ENCODE measurements around the gene GALNT15. TPM values are rescaled to one million over a fixed set of nuclear protein-coding genes. Genes with fewer than 3 reads are reported as not detected.

GALNT15 gene
- total RNA-seq, result not detected in 2 replicates

- Mint-ChIP-seq H3K27ac (no peak within 1 kb of the TSS), H3K27me3 (ENCODE audit: insufficient read depth) (peaks cover 5% of the 10 kb centered on the region), H3K4me3 (no peak within 1 kb of the TSS), H3K36me3 (ENCODE audit: low read depth) (no peaks in the 10 kb centered on the region), H3K9me3 (no peaks in the 10 kb centered on the region), H3K4me1 (ENCODE audit: low read depth) (no peaks in the 10 kb centered on the region)
- intact Hi-C loops (cut with micrococcal nuclease), result no loop called here
- no peak for DNase-seq (ENCODE audit: low spot score)
These were observed at the start of gene GALNT15 for GRCh38 chr3:16174389-16174788. TSS of gene GALNT15 (plus strand) at chr3:16174680. CDS start at chr3:16175152, 472 bp downstream.

GRCh38 chr3:16126634-16127033 lies 47.8 kb upstream of the GALNT15 start:
- no peak for DNase-seq (ENCODE audit: low spot score)
- Mint-ChIP-seq H3K4me1 (ENCODE audit: low read depth) (no peaks in the 10 kb centered on the region), H3K9me3 (no peaks in the 10 kb centered on the region), H3K36me3 (ENCODE audit: low read depth) (no peaks in the 10 kb centered on the region), H3K27ac (no peak overlapping the region), H3K27me3 (ENCODE audit: insufficient read depth) (peaks cover under 1% of the 10 kb centered on the region), H3K4me3 (no peak overlapping the region)
- intact Hi-C loops (cut with micrococcal nuclease), result no loop called here

- DNase-seq (ENCODE audit: low spot score), result no peak
- Mint-ChIP-seq H3K9me3 (no peaks in the 10 kb centered on the region), H3K4me1 (ENCODE audit: low read depth) (no peaks in the 10 kb centered on the region), H3K36me3 (ENCODE audit: low read depth) (no peaks in the 10 kb centered on the region), H3K27me3 (ENCODE audit: insufficient read depth) (peaks cover 2% of the 10 kb centered on the region), H3K27ac (no peak overlapping the region), H3K4me3 (no peak overlapping the region)
- intact Hi-C loops (cut with micrococcal nuclease), result no loop called here
These were observed 47.2 kb upstream of the GALNT15 start for GRCh38 chr3:16127249-16127648.

DNA sequence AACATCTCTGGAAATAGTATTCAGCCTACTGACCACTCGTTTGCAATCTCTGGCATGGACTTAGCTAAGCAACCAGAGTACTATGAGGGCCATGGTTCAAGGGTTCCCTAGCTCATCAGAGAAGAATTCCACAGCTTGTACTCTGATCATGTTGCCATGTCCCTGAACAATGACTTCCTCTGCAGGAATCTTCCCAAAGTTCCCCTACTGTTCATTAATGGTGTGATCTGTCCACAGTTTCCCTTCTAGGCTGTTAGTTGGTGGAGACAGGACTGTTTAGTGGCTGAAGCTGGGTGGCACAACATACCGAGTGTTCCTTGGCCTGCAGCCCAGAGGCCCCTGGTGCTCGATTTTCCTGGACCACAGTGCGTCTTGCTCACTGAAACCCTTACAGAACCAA lies 44.4 kb upstream of the GALNT15 start:
- no peak overlapping the region for H3K27ac Mint-ChIP-seq
- H3K36me3 Mint-ChIP-seq (ENCODE audit: low read depth), result no peaks in the 10 kb centered on the region
- intact Hi-C loops (cut with micrococcal nuclease), result no loop called here

GRCh38 chr3:16132190-16132589 lies 42.3 kb upstream of the GALNT15 start:
- intact Hi-C loops (cut with micrococcal nuclease), result no loop called here
- H3K4me3 Mint-ChIP-seq, result no peak overlapping the region

More for the DNA sequence above, 44.4 kb upstream of the GALNT15 start:
- Mint-ChIP-seq H3K27me3 (ENCODE audit: insufficient read depth) (peaks cover 2% of the 10 kb centered on the region), H3K4me1 (ENCODE audit: low read depth) (no peaks in the 10 kb centered on the region), H3K4me3 (no peak overlapping the region), H3K9me3 (no peaks in the 10 kb centered on the region)
- no peak for DNase-seq (ENCODE audit: low spot score)

DNA sequence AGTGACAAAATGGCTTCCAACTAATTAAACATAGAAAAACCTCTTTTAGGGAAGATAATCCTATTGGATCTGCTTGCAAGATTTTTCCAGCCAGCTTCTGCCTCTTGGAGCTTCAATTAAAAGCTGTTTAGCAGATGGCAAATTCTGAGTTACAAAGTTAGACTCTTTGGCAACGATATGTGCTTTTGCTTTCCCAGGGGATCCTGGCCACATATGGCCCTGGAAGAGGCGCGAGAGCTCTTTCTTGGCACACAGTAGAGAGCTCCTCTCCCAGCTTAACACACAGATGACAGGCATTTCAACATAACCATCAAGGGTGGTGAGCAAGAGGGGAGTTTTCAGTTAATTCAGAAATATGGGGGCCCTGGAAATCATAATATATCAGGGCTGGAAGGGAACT lies 41.6 kb upstream of the GALNT15 start:
- Mint-ChIP-seq H3K4me1 (ENCODE audit: low read depth) (no peaks in the 10 kb centered on the region), H3K9me3 (no peaks in the 10 kb centered on the region), H3K27ac (no peak overlapping the region), H3K4me3 (no peak overlapping the region), H3K27me3 (ENCODE audit: insufficient read depth) (peaks cover 2% of the 10 kb centered on the region), H3K36me3 (ENCODE audit: low read depth) (no peaks in the 10 kb centered on the region)
- intact Hi-C loops (cut with micrococcal nuclease), result no loop called here
- no peak for DNase-seq (ENCODE audit: low spot score)

More at GRCh38 chr3:16132190-16132589, 42.3 kb upstream of the GALNT15 start:
- Mint-ChIP-seq H3K9me3 (no peaks in the 10 kb centered on the region), H3K36me3 (ENCODE audit: low read depth) (no peaks in the 10 kb centered on the region), H3K27me3 (ENCODE audit: insufficient read depth) (peaks cover 2% of the 10 kb centered on the region), H3K4me1 (ENCODE audit: low read depth) (no peaks in the 10 kb centered on the region), H3K27ac (no peak overlapping the region)
- no peak for DNase-seq (ENCODE audit: low spot score)

DNA sequence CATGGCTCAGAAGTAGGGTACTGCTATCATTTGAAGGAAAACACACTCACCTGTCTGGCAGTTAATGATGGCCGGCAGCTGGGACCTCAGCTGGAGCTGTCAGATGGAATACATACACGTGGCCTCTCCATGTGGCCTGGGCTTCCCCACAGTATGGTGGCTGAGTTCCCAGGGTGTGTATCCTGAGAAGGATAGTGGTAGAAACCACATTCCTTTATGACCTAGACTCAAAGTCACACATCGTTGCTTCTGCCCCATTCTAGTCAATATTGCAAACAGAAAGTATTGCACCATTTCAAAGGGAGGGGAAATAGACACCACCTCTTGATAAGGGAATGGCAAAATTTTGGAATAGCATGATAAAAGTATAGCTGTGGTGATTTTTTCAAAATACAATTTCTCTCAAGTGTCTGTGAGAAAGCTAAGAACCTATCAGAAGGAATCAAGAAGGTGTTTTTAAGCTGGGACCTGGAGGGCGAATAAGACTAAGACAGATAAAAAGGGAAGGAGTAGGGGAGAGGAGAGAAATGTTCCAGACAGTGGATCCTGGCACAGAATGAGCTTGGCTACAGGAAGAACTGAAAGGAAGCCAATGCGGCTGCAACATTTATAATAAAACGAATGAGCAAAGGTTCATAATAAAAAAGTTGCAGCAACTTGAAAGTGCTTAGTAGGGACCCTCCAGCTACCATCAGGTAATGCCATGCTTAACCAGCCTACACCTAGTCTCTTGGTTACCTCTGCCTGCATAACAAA lies 40.1 kb upstream of the GALNT15 start:
- Mint-ChIP-seq H3K4me1 (ENCODE audit: low read depth) (no peaks in the 10 kb centered on the region), H3K4me3 (no peak overlapping the region), H3K9me3 (no peaks in the 10 kb centered on the region), H3K27ac (no peak overlapping the region), H3K36me3 (ENCODE audit: low read depth) (no peaks in the 10 kb centered on the region), H3K27me3 (ENCODE audit: insufficient read depth) (peaks cover 2% of the 10 kb centered on the region)
- no peak for DNase-seq (ENCODE audit: low spot score)
- intact Hi-C loops (cut with micrococcal nuclease), result no loop called here

DNA sequence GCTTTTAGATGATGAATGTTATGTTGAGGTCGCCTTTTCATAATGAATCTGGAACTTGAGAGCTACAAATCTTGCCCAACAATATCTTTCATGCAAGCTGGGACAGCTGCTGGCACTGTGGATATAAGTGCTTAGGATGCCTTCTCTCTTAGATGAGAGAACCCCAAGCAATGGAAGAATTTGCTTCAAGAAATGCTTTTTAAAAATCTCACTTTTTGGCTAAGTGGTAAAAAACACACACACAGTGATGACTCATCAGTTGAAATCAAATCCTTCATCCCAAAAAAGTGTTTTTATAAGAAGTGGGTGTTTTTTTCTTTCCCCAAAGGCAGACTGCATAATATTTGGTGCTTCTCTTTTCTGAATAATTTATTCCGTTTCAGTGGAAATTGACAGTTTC lies 38.4 kb upstream of the GALNT15 start:
- H3K9me3 Mint-ChIP-seq, result no peaks in the 10 kb centered on the region
- intact Hi-C loops (cut with micrococcal nuclease), result no loop called here

DNA sequence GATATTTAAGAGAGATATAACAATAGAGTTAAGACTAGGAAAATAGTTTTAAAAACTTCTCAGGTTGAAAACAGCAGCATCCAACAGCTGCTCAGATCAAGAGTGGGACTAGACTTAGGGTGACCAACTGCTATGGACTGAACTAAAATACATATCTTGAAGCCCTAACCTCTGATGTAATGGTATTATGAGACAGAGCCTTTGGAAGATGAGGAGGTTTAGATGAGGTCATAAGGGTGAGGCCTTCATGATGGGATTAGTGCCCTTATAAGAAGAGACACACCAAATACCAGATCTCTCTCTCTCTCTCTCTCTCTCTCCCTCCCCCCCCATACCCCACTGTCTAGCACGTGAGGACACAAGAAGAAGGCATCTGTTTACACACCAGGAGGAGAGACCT lies 37.4 kb upstream of the GALNT15 start:
- H3K27ac Mint-ChIP-seq, result no peak overlapping the region
- no peak for DNase-seq (ENCODE audit: low spot score)
- intact Hi-C loops (cut with micrococcal nuclease), result no loop called here
- no peaks in the 10 kb centered on the region for H3K27me3 Mint-ChIP-seq (ENCODE audit: insufficient read depth)
- no peaks in the 10 kb centered on the region for H3K4me1 Mint-ChIP-seq (ENCODE audit: low read depth)
- no peak overlapping the region for H3K4me3 Mint-ChIP-seq
- H3K9me3 Mint-ChIP-seq, result no peaks in the 10 kb centered on the region
- H3K36me3 Mint-ChIP-seq (ENCODE audit: low read depth), result no peaks in the 10 kb centered on the region

More for the DNA sequence above, 38.4 kb upstream of the GALNT15 start:
- Mint-ChIP-seq H3K27ac (no peak overlapping the region), H3K4me3 (no peak overlapping the region), H3K4me1 (ENCODE audit: low read depth) (no peaks in the 10 kb centered on the region), H3K36me3 (ENCODE audit: low read depth) (no peaks in the 10 kb centered on the region), H3K27me3 (ENCODE audit: insufficient read depth) (peaks cover 2% of the 10 kb centered on the region)
- DNase-seq (ENCODE audit: low spot score), result no peak

- no peak for DNase-seq (ENCODE audit: low spot score)
- Mint-ChIP-seq H3K36me3 (ENCODE audit: low read depth) (no peaks in the 10 kb centered on the region), H3K27ac (no peak overlapping the region), H3K4me3 (no peak overlapping the region), H3K27me3 (ENCODE audit: insufficient read depth) (no peaks in the 10 kb centered on the region), H3K4me1 (ENCODE audit: low read depth) (no peaks in the 10 kb centered on the region), H3K9me3 (no peaks in the 10 kb centered on the region)
- intact Hi-C loops (cut with micrococcal nuclease), result no loop called here
These were observed 36.5 kb upstream of the GALNT15 start for GRCh38 chr3:16137977-16138376.

GRCh38 chr3:16140116-16140893 lies 34.2 kb upstream of the GALNT15 start:
- no peaks in the 10 kb centered on the region for H3K36me3 Mint-ChIP-seq (ENCODE audit: low read depth)
- intact Hi-C loops (cut with micrococcal nuclease), result no loop called here

GRCh38 chr3:16140894-16141285 lies 33.6 kb upstream of the GALNT15 start:
- Mint-ChIP-seq H3K9me3 (peaks cover 12% of the 10 kb centered on the region), H3K27ac (no peak overlapping the region), H3K4me1 (ENCODE audit: low read depth) (no peaks in the 10 kb centered on the region), H3K36me3 (ENCODE audit: low read depth) (no peaks in the 10 kb centered on the region), H3K27me3 (ENCODE audit: insufficient read depth) (peaks cover 7% of the 10 kb centered on the region), H3K4me3 (no peak overlapping the region)
- intact Hi-C loops (cut with micrococcal nuclease), result no loop called here
- no peak for DNase-seq (ENCODE audit: low spot score)

More at GRCh38 chr3:16140116-16140893, 34.2 kb upstream of the GALNT15 start:
- Mint-ChIP-seq H3K4me1 (ENCODE audit: low read depth) (no peaks in the 10 kb centered on the region), H3K9me3 (peaks cover 12% of the 10 kb centered on the region), H3K27me3 (ENCODE audit: insufficient read depth) (peaks cover 7% of the 10 kb centered on the region), H3K4me3 (no peak overlapping the region), H3K27ac (no peak overlapping the region)
- no peak for DNase-seq (ENCODE audit: low spot score)

DNA sequence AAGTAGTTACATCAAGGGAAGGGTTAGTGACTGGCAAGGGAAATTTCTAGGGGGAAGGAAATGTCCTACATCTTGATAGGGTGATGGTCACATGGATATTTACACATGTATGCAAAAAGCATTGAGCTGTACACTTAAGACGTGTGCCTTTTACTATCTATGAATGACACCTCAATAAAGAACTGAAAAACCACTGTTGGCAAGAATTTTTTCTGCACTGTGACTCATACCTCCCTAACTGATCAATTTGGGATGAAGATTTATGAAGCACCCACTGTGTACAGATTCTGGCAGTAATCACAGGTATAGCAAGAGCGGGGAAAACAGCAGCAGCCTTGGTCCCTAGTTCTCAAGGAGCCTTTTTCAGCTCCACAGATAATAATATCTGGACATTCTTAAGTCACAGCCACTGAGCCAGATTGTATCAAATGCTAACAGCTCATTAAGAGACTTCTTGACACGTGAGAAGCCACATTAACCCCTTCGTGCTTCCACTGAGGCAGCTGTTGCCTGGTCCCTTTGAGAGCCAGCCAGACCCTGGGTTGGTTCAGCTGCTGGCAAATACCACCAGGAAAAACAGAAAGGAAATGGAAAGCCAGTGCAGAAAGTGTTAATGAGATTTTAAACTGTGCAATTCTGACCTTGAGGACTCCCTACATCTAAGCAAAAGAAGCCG lies 32.0 kb upstream of the GALNT15 start:
- peaks cover 12% of the 10 kb centered on the region for H3K9me3 Mint-ChIP-seq

More for the DNA sequence above, 32.0 kb upstream of the GALNT15 start:
- DNase-seq (ENCODE audit: low spot score), result no peak
- no peak overlapping the region for H3K27ac Mint-ChIP-seq
- H3K4me3 Mint-ChIP-seq, result no peak overlapping the region
- intact Hi-C loops (cut with micrococcal nuclease), result no loop called here
- H3K27me3 Mint-ChIP-seq (ENCODE audit: insufficient read depth), result peaks cover 7% of the 10 kb centered on the region
- H3K4me1 Mint-ChIP-seq (ENCODE audit: low read depth), result no peaks in the 10 kb centered on the region
- H3K36me3 Mint-ChIP-seq (ENCODE audit: low read depth), result no peaks in the 10 kb centered on the region

Measured in activated T-helper 1 cell treated with anti-CD3 and anti-CD28 coated beads, Interleukin-12 subunit alpha, Interleukin-12 subunit beta, Interleukin-2, Interleukin-4 antibody, amounts not matched to agents 30 ng/mL and 10 ng/mL and 1 ng/mL, durations not matched to agents 14 hours and 24 hours and 36 hours (primary cell).